Measurements from ENCODE around the gene COX6B2. TPM values are rescaled to one million over a fixed set of nuclear protein-coding genes. Genes with fewer than 3 reads are reported as not detected.

Gene COX6B2
- total RNA-seq, 1 donor = not detected

GRCh38 chr19:55372316-55373081 is 18.0 kb upstream of the COX6B2 start:
- DNase-seq (ENCODE audit: low read depth) = peak; percentile 52
- no peak overlapping the region for H3K4me3 ChIP-seq (ENCODE audit: low read depth, low read length)
- TF ChIP-seq CTCF (IDR thresholded peaks at IDR 0.05; ENCODE audit: insufficient read depth, low read length) = no peak

DNA sequence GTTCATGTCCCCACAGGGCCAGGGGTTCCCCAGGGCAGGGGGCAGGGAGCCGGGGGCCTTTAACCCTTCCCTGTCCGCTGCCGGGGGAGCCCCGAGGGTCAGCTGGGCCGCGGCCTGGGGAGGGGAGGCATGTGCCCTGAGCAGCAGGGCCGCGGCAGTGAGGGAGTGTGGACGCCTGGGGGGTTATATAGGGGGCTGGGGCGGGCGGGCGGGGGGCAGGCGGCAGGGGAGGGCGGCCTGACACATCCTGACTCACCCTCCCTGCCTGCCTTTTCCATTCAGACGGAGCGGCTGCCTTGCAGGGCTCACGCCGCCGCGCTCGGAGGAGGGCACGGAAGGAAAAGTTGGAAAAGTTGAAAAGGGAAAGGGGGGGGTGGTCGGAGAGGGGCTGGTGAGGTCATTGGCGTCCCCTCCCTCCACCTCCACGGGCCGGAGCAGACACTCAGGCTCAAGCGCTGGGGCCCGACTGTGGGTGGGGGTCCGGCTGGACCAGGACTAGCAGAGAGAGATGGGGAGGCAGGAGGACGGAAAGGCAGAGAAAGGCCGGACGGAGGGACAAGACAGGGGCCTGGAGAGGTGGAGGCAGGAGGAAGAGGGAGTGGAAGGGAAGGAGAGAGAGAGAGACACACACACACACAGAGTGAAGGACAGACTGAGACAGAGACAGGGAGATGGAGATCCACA is 15.9 kb upstream of the COX6B2 start, which contains the start of gene IL11:
TSS of gene IL11 (minus strand) at position 159 of the 684 bp plus-strand sequence. CDS start at position 6, 153 bp downstream.
- peak; percentile 43 for DNase-seq (ENCODE audit: low read depth)
- TF ChIP-seq CTCF (IDR thresholded peaks at IDR 0.05; ENCODE audit: insufficient read depth, low read length) = no peak
- peak within 1 kb of the TSS; percentile 75 for H3K4me3 ChIP-seq (ENCODE audit: low read depth, low read length)

DNA sequence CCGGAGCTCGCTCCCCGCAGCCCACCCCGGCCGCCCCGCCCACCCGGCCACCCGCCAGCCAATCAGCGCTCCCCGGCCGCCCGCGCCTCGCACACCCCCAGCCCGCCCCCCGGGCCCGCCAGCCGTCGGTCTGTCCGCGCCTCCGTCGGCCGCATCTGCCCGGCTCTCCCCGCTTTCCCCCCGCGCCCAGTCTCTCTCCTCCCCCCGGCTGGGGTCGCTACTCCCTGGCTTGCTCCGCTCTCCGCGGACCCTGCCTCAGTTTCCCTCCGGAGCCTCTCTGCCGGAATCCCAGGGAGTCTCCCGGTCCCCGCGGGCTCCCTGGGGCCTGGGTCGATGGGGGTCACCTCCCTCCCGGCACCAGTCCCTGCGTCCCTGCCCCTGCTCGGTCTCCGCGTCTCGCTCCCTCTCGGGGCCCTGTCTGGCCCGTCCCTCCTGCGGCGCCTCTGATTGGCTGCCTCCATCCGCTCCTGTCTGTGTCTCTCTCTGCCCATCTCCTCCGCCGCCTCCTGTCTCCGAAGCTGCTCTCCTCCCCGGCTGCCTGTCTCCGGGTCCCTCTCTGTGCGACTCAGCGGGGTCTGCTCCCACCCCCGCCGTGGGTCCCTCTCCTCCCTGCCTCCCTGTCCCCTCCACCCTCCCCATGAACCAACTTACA is 15.3 kb upstream of the COX6B2 start:
- DNase-seq (ENCODE audit: low read depth) = peak; percentile 61
- no peak for TF ChIP-seq CTCF (IDR thresholded peaks at IDR 0.05; ENCODE audit: insufficient read depth, low read length)
- peak overlapping the region; percentile 75 for H3K4me3 ChIP-seq (ENCODE audit: low read depth, low read length)

- peak; percentile 52 for DNase-seq (ENCODE audit: low read depth)
- peak overlapping the region; percentile 67 for H3K4me3 ChIP-seq (ENCODE audit: low read depth, low read length)
- TF ChIP-seq CTCF (IDR thresholded peaks at IDR 0.05; ENCODE audit: insufficient read depth, low read length) = no peak
These were observed 14.4 kb upstream of the COX6B2 start for GRCh38 chr19:55368701-55369563.

DNA sequence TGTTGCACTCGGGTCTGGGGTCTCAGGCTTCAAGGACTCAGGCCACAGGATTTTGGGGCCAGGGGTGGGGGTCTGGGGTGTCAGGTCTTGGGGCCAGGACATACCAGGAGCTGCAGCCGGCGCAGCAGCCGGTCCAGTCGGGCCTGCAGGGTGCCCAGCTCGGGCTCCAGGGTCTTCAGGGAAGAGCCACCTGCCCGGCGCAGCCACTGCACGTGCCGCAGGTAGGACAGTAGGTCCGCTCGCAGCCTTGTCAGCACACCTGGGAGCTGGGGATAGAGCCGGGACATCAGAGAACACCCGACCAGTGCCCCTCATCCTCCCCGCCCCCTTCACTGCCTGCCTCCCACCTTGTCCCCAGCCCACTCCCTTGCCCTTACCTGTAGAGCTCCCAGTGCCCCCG is 13.6 kb upstream of the COX6B2 start:
- DNase-seq (ENCODE audit: low read depth) = no peak
- no peak for TF ChIP-seq CTCF (IDR thresholded peaks at IDR 0.05; ENCODE audit: insufficient read depth, low read length)
- no peak overlapping the region for H3K4me3 ChIP-seq (ENCODE audit: low read depth, low read length)

GRCh38 chr19:55366790-55367189 is 12.3 kb upstream of the COX6B2 start:
- DNase-seq (ENCODE audit: low read depth) = no peak
- no peak overlapping the region for H3K4me3 ChIP-seq (ENCODE audit: low read depth, low read length)
- no peak for TF ChIP-seq CTCF (IDR thresholded peaks at IDR 0.05; ENCODE audit: insufficient read depth, low read length)

Measured in fibroblast of the aortic adventitia (primary cell).